Fibroblast of gingiva (primary cell): ENCODE measurements around the gene PPP1CC.

ENCODE experiments used
- DNase-seq: peaks from one replicate; pipeline ENCODE4 v3.0.0-alpha.2; 2011; ENCODE audit warnings: low read depth

PPP1CC gene

GRCh38 chr12:110687396-110688169, 55.1 kb downstream of the PPP1CC start:
- DNase-seq: no peak

- DNase-seq: no peak
Measured at GRCh38 chr12:110686294-110686903, 56.3 kb downstream of the PPP1CC start.

- no peak for DNase-seq
Measured at GRCh38 chr12:110684312-110684836, 58.3 kb downstream of the PPP1CC start.

GRCh38 chr12:110683888-110684287, 58.8 kb downstream of the PPP1CC start:
- DNase-seq: no peak

- DNase-seq: no peak
Measured at GRCh38 chr12:110680032-110680431, 62.7 kb downstream of the PPP1CC start.

- DNase-seq: no peak
Measured at GRCh38 chr12:110679201-110679600, 63.5 kb downstream of the PPP1CC start.

- DNase-seq: no peak
Measured at GRCh38 chr12:110677982-110678381, 64.7 kb downstream of the PPP1CC start.

- DNase-seq: no peak
Measured at GRCh38 chr12:110677206-110677911, 65.3 kb downstream of the PPP1CC start.

GRCh38 chr12:110676171-110676570, 66.5 kb downstream of the PPP1CC start:
- no peak for DNase-seq

GRCh38 chr12:110670161-110670701, 72.5 kb downstream of the PPP1CC start:
- no peak for DNase-seq
